Cardiac septum (tissue), 1 donor: ENCODE measurements around the gene LAMTOR5. TPM values are rescaled to one million over a fixed set of nuclear protein-coding genes. Genes with fewer than 3 reads are reported as not detected.
"Not testable (repeated sequence)": the region's sequence is repeated elsewhere in the genome, so short reads cannot be mapped to it uniquely, and the experiment has no call there.

ENCODE experiments used
- DNase-seq: peaks from one replicate; pipeline ENCODE4 v3.0.0-alpha.2; 2020; ENCODE audit warnings: low spot score
- intact Hi-C: fragments of 100-400 bp; cut with DNase I; formaldehyde crosslinking; loops from one replicate; pipeline ENCODE4 v1.14.0; 2022
- long read RNA-seq: library from polyadenylated mRNA; unstranded; transcript quantifications from one replicate; pipeline ENCODE4 v2.0.0, GENCODE V29; 2021
- total RNA-seq: library from RNA; stranded (reverse); fragmentation: NEBNext Ultra II Directional; extraction: Animal tissue kit (Norgen Biotek cat#: 25700); gene quantifications from one replicate; pipeline ENCODE4 v1.2.1, GENCODE V29; 2021
- donor health status: DM: no; HTN: no; CAD: no.

The LAMTOR5 gene
- 195 TPM for total RNA-seq
- long read RNA-seq, transcript LAMTOR5-206 (4 exons, 634 nt), result major isoform, 90 of 96 reads
- long read RNA-seq, partial matches to known transcripts, result 1 of 96 reads
- long read RNA-seq, other reads (novel, unspliced or antisense), result 1 of 96 reads

DNA sequence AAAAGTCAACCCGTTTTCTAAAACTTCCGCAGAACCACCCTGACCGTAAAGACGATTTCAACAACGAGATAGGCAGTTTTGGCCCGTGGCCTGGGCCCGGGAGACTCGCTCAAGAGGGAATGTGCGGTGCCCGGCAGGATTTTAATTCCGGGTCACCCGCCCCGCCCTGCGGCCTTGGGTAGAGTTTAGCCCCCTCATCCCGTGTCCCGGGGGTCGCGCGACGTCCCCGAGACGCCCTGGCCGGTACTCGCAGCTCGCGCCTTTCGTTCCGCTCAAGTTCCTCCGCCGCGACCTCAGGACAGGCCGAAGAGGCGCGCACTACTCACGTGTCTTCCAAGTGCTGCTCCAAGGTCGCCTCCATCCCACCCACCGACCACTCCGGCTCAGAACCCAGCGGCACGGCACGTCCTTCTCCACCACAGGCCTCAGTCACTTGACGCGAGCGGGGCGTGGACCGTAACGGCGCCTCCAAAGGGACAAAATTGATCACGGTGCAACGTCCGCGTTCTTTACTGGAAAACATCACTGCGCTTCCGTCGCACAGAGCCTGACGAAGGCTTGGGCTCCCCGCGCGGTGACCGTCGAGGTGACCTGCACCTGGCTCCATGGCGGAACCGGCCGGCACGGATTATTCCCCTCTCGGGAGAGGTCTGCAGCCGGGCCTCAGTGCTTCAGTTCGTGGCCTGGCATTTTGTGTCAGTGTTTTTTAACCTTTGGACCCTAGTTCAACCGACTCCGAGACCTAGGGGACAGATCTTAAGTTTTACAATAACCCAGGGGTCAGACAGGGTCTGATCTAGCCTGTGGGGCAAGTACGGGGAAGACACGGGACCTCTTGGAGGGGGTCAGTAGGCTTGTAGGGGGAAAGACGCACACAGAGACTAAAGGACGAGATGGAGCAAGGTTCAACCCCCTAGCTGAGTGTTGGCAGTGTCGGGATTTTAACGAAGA, at the start of gene LAMTOR5:
Gene LAMTOR5, minus strand, starts transcription at position 435 of the 951 bp plus-strand sequence. Its CDS starts 74 bp downstream, at position 361.
- DNase-seq, result peak; percentile 97
- intact Hi-C loops, result loop anchor here (2.0 to 5.0 kb wide), 3 partner anchors 69 to 375 kb away; partner anchors contain the start of genes RBM15 and STRIP1

DNA sequence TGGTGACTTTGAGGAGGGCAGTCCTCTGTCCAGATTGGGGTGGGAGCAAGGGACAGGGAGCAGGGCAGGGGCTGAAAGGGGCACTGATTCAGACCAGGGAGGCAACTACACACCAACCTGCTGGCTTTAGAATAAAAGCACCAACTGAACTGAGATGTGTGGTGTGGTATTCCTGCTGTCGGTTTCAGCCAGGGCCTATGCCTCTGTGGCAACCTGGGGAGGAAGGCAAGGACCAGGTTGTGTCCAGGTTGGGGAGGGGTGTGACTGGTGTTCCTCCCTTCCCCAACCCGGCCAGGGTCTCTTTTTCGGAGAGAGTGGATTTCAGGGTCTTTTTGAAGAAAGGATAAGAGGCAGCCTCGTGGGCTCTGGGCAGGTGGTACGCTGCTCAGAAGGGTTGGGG, 49.7 kb upstream of the LAMTOR5 start:
- no peak for DNase-seq
- intact Hi-C loops, result loop anchor here (5.0 kb wide), 1 partner anchor 145 kb away; no protein-coding TSS in a partner anchor

DNA sequence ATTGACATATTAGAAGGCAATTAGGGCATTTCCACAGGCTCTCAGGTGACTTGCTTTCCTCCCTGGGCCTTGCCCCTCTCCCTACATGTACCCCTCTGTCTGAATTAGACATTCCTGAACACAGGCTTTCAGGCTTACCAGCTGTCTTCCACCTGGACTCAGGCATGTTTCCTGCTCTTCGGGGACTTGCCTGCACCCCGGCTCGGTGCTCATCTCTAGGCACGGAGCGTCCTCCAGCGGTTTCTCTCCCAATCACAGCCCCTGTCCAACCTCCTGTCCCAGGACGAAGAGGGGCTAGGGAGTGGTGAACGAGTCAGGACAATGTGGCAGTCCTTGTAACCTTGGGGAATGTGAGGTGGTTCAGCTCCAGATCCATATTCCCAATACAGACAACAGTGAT, 47.7 kb upstream of the LAMTOR5 start:
- DNase-seq, result no peak
- intact Hi-C loops, result loop anchor here (5.0 kb wide), 1 partner anchor 143 kb away; no protein-coding TSS in a partner anchor

DNA sequence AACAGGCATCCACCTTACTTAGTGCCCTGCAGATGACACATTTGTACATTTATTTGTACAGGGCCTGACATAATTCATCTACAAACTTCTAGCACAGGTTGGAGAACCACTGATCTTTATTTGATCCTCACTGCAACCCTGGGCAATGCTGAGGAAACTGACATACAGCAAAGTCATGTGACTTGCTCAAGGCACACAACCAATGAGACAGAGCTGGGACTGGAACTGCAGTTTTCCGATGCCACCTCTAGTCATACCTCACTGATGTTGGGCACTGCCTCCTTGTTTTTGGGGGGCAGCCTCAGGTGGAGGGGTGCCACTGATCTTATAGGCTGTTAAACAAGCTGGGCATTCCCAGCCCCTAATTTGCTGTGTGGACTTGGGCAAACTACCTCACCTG, 46.8 kb upstream of the LAMTOR5 start:
- DNase-seq, result no peak
- intact Hi-C loops, result no loop called here

DNA sequence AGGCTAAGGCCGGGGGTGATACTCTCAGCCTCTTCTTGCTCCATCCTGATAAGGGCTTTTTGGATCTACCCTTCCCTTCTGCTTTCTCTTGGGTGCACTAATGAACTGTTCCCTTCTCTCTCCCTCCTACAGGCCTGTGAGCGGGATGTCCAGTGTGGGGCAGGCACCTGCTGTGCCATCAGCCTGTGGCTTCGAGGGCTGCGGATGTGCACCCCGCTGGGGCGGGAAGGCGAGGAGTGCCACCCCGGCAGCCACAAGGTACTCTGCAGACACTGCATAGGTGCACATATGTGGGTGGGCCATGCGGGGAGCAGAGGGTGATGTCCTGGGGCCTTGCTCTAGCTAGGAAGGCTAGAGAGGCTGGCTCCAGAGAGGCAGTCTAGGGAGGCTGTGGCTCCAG, 46.3 kb upstream of the LAMTOR5 start:
- intact Hi-C loops, result no loop called here
- DNase-seq, result no peak

DNA sequence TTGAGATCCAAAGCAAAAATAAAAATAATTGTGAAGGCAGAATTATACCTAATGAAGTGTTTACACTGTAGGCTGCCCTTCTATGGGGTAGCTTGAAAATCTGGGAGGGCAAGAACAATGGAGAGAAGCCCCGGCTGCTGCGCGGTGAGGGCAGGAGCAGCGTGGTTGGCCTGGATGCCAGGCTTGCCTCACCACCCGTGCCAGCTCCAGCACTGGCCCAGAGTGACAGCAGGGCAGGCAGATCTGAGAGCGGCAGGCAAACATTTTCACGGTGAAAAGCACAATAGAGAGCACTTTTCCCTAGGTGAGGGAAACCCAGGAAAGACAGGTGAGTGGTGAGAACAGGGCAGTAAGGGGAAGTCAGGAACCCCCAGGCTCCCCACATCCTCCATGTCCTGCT, 44.8 kb upstream of the LAMTOR5 start:
- intact Hi-C loops, result no loop called here
- no peak for DNase-seq

DNA sequence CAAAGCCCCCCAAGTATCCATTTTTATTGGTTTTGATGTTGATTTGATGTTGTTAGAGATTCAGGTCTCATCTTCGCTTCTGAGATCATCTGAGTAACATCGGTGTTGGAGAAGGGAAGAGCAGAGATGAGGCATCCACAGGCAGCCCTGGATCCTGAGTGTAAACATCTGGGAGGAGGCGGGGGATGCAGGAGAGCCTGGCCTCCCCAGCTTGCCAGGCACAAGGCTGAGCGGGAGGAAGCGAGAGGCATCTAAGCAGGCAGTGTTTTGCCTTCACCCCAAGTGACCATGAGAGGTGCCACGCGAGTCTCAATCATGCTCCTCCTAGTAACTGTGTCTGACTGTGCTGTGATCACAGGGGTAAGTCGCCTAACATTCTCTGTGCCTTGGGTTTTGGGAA, 43.4 kb upstream of the LAMTOR5 start, which contains the start of gene PROK1:
Gene PROK1, plus strand, starts transcription at position 221 of the 400 bp plus-strand sequence. Its CDS starts 68 bp downstream, at position 289.
- intact Hi-C loops, result no loop called here
- DNase-seq, result no peak

DNA sequence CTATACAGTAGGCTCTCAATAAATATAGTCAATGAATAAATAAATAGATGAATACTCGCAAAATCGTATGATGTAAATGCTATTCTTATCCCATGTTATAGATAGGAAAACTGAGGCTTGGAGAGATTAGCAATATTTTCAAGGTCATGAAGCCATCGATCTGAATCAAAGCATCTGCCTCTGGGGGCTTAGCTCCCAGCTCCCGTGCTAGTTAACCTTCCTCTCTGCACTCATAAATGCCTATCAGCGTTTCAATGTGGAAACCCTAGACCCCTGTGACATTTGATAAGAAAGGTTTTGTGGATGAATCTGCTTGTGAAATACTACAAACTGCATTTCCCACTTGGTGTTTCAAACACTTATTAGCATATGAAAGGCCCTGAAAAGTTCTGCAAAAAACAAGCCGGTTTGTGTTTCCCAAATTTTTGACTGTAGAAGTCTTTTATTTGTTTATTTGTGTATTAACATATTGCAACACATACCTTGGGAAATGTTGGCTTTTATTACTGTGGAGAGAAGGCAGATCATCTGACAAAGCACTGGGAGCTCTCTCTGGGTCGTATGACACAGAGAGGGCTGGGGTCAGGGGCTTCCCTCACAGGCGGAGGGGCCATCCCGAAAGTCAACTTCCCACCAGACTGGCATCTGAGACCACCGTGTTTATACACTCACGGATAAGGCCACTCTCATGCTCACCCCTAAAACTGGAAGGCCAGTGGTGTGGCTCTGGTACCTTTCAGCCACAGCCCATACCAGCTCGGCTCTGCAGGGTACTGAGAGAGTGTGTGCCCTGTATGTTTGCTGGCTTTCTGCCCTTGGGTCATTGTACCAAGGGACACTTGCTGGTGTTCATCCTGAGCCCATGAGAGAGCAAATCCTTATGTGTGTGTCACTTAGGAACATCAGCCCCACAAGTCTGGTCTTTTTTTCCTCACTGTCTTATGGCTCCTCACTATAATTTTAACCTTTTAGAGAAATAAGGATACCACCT, 42.5 kb upstream of the LAMTOR5 start:
- peak; percentile 7 for DNase-seq
- intact Hi-C loops, result no loop called here

DNA sequence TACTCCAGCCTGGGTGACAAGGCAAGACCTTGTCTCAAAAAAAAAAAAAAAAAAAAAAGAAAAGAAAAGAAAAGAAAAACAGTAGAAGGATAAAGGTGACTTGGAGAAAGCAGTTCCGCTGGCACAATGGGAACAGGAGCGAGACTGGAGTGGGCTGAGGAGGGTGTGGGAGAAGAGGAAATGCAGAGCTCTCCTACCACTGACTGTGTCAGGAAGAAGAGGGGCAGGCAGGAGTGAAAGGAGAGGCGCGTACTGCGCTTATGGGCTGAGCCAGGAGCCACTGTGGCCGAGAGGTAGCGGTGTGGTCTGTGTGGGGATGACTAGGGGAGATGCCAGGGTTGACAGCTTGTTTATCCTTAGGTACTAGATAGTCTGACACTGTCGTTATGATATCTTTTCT, 37.1 kb upstream of the LAMTOR5 start:
- intact Hi-C loops, result no loop called here
- no peak for DNase-seq

DNA sequence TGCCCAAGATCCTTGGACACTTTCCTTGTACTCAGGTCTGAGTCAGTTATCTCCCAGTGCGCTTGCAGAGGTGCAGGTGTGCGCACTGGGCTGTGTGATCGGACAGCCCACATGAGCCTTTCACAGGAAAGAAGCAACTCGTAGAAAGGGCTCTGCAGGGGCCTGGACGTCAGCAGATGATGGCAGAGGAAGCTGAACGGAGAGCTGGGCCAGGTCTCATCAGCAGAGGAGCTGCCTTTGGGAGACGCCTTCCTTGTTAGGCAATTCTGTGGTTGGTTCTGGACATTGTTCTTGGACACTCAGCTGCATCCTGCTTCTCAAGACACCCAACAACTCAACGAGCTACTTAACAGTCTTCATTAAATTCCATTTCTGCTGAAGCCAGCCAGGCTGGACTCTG, 36.0 kb upstream of the LAMTOR5 start:
- intact Hi-C loops, result no loop called here

DNA sequence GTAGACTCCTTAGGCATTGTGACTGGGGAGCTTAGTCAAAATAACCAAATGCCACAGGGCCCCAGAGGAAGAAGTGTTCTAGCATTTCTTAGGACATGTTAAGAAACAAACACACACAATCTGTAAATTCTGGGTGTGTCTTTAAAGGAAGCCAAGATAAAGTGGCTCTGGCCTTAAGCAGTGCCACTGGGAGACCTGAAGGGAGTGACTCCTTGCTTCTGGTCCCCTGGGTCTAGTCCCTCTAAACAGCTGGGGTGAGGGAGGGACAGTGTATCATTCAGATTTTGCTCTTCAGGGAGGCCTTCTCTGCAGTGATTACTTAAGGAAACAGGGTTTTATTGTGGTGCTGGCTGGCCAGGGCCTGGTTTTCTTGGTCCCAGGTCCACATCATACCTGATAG, 34.4 kb upstream of the LAMTOR5 start:
- no peak for DNase-seq
- intact Hi-C loops, result no loop called here

More for the DNA sequence above, 36.0 kb upstream of the LAMTOR5 start:
- no peak for DNase-seq

DNA sequence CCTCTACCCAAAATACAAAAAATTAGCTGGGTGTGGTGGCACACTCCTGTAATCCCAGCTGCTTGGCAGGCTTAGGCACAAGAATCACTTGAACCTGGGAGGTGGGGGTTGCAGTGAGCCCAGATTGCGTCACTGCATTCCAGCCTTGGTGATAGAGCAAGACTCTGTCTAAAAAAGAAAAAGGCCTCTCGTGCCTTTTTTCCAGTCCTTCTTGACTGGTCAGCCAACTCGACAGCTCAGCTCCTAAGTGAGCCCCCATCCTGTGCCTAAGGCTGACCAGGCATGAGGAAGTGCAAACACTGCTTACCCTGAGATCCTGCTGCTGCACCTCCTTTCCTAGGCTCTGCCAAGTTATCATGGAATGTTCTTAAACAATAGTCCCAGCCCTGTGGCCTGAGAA, 33.4 kb upstream of the LAMTOR5 start:
- intact Hi-C loops, result no loop called here
- no peak for DNase-seq

DNA sequence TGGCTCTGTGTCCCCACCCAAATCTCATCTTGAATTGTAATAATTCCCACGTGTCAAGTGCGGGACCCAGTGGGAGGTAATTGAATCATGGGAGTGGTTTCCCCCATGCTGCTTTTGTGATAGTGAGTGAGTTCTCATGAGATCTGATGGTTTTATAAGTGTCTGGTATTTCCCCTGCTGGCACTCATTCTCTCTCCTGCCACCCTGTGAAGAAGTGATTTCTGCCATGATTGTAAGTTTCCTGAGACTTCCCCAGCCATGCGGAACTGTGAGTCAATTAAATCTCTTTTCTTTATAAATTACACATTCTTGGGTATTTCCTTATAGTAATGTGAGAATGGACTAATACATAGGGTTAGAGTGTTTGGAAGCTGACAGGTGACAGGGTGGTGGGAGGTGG, 32.4 kb upstream of the LAMTOR5 start:
- intact Hi-C loops, DNase-seq: not testable (repeated sequence)

DNA sequence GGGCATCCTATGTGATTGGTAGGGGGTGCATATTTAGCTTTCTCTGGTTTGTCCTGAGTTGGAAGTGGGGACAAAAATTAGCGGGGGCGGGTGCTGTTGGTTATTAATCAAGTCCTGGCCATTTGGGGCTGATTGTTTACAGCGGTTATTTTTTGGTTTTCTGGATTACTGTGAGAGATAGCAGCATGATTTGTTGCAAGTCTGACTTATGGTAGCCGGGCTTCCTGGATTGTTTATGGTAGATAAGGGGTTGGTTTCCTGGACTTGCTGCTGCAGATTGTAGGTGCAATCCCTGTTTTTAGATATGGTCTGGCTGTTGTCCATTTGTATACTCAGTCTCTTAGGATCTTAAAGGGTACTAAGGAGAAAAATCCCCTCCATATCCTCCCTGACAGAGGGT, 31.4 kb upstream of the LAMTOR5 start:
- no peak for DNase-seq
- intact Hi-C loops, result no loop called here

DNA sequence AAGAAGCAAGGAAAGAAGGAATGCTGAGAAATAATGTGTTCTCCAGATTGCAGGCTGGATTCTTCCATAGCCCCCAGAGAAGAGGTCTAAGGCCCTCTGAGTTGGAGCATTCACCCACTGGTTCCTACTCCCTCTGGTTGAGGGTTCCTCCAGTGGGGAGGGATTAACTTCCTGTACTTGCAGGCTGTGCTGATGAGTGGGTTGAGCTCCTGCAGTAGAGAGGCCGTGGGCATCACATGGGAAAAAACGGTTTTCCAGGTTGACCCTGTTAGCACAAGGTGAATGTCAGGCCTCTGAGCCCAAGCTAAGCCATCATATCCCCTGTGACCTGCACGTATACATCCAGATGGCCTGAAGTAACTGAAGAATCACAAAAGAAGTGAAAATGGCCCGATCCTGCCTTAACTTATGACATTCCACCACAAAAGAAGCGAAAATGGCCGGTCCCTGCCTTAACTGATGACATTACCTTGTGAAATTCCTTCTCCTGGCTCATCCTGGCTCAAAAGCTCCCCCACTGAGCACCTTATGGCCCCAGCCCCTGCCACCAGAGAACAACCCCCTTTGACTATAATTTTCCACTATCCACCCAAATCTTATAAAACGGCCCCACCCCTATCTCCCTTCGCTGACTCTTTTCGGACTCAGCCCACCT, 30.3 kb upstream of the LAMTOR5 start:
- intact Hi-C loops, DNase-seq: not testable (repeated sequence)

DNA sequence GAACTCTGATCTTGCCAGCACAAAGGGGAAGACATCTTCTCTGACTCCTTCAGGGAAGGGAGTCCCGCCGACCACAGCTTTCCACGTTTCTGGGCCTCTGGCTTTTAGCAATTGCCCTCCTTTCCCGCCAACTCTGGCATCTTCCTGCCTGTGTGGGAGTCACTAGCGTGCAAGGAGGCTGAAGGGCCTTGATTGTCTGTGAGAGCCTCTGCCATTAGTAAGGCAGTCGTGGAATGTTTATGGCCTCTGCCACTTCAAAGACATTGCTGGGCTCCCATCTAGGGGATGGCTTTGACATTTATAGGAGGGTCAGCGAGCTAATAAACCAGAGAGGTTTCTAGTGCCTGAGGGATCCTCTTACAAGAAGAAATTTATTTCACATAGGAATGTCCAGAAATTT, 29.1 kb upstream of the LAMTOR5 start:
- intact Hi-C loops, result no loop called here
- no peak for DNase-seq

DNA sequence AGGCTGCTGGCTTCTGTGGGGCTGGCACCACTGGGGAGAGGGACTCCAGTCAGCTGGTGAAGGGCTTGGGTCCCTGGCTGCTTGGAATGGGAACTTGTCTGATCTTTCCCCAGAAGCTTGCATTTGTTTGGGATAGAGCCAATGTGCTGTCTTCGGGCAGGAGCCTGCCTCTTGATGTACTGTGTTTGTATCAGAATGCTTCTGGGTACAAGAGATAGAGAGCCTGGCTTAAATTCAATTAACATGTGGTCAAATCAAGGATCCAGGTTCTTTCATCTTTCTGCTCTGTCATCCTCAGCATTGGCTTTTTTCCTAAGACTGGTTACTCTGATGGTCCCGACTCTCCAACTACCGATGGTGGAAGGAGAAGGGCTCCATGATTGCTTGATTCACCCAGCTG, 27.5 kb upstream of the LAMTOR5 start:
- intact Hi-C loops, result no loop called here
- no peak for DNase-seq

DNA sequence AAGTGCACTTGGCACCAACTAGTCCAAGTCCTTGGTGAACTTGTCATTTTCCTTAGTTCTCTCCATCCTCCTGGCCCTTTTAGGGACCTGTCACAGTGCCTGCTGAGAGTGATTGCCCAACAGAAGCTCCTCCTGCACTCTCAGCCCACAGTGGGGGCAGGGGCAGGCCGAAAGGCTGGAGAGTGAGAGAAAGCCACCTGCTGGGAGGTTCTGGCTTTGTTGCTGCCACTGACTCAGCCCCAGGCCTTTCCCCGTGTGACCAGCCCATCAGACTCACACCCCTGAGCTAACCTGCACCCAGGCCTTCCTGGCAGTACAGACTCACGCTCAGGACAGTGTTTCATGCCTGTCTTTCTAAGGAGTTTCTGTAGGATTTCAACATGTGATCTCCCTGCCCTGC, 26.3 kb upstream of the LAMTOR5 start:
- DNase-seq, result no peak
- intact Hi-C loops, result no loop called here

DNA sequence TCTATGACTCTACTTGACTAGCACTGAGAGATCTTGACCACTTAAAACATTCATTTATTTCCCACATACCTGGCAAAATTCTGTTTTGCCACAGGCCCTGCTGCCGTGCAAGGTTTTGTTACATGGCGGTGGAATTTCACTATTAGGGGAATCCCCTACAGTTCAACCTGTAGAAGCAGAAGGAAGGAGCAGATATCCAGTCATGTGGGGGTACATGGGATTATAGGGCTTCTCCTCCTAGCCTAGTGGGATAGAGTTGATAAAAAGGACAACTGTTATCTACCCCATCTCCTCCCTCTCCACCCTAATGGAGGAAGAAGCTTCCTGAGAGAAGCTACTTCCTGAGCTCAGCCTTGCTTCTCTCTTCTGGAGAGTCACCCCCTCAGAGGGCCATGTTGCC, 25.7 kb upstream of the LAMTOR5 start:
- intact Hi-C loops, result no loop called here
- DNase-seq, result no peak
